Glutamatergic neuron (in vitro differentiated cells): ENCODE results near the gene RAD51B. TPM values are rescaled to one million over a fixed set of nuclear protein-coding genes. Genes with fewer than 3 reads are reported as not detected.

Experiments used
- DNase-seq: peaks from one replicate; pipeline ENCODE4 v3.0.0; 2022
- H3K27ac Mint-ChIP-seq: one replicate; pipeline ENCODE4 v1.8.0; 2020; ENCODE audit warnings: mild to moderate bottlenecking, mixed read lengths, inconsistent platforms; ENCODE audit not compliant: unreplicated experiment
- H3K27me3 Mint-ChIP-seq: one replicate; pipeline ENCODE4 v1.8.0; 2020; ENCODE audit warnings: mild to moderate bottlenecking, moderate library complexity, mixed read lengths, inconsistent platforms; ENCODE audit not compliant: unreplicated experiment
- H3K36me3 Mint-ChIP-seq: one replicate; pipeline ENCODE4 v1.8.0; 2020; ENCODE audit warnings: mild to moderate bottlenecking, mixed read lengths, inconsistent platforms; ENCODE audit not compliant: unreplicated experiment
- H3K4me1 Mint-ChIP-seq: one replicate; pipeline ENCODE4 v1.8.0; 2020; ENCODE audit warnings: mild to moderate bottlenecking, low read depth, mixed read lengths, inconsistent platforms; ENCODE audit not compliant: unreplicated experiment
- H3K4me3 Mint-ChIP-seq: one replicate; pipeline ENCODE4 v1.8.0; 2020; ENCODE audit warnings: mild to moderate bottlenecking, mixed read lengths, inconsistent platforms; ENCODE audit not compliant: unreplicated experiment
- H3K9me3 Mint-ChIP-seq: one replicate; pipeline ENCODE4 v1.8.0; 2020; ENCODE audit warnings: mild to moderate bottlenecking, moderate library complexity, mixed read lengths, inconsistent platforms; ENCODE audit not compliant: unreplicated experiment
- total RNA-seq: library from RNA; stranded (reverse); fragmentation: NEBNext Ultra II Directional; extraction: Animal tissue kit (Norgen Biotek cat#: 25700); gene quantifications from one replicate; pipeline ENCODE4 v1.2.1, GENCODE V29; 2021; ENCODE audit not compliant: unreplicated experiment
- TF ChIP-seq, protein P1 (sequence below): fragments of 200-600 bp; sonication (generic); IDR thresholded peaks from one replicate; pipeline ENCODE4 v1.5.0; 2021; ENCODE audit not compliant: partially characterized antibody, unreplicated experiment

RAD51B gene
- total RNA-seq, 1 donor from 2014 or later, result 9.7 TPM

- H3K27ac Mint-ChIP-seq, result no peak overlapping the region
- no peaks in the 10 kb centered on the region for H3K36me3 Mint-ChIP-seq
- DNase-seq, result no peak
- peaks cover 3% of the 10 kb centered on the region for H3K27me3 Mint-ChIP-seq
- H3K9me3 Mint-ChIP-seq, result peaks cover 6% of the 10 kb centered on the region
- H3K4me1 Mint-ChIP-seq, result peaks cover 20% of the 10 kb centered on the region
- H3K4me3 Mint-ChIP-seq, result no peak overlapping the region
- TF ChIP-seq, protein P1, sequence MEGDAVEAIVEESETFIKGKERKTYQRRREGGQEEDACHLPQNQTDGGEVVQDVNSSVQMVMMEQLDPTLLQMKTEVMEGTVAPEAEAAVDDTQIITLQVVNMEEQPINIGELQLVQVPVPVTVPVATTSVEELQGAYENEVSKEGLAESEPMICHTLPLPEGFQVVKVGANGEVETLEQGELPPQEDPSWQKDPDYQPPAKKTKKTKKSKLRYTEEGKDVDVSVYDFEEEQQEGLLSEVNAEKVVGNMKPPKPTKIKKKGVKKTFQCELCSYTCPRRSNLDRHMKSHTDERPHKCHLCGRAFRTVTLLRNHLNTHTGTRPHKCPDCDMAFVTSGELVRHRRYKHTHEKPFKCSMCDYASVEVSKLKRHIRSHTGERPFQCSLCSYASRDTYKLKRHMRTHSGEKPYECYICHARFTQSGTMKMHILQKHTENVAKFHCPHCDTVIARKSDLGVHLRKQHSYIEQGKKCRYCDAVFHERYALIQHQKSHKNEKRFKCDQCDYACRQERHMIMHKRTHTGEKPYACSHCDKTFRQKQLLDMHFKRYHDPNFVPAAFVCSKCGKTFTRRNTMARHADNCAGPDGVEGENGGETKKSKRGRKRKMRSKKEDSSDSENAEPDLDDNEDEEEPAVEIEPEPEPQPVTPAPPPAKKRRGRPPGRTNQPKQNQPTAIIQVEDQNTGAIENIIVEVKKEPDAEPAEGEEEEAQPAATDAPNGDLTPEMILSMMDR, result no peak
Observed at GRCh38 chr14:68367536-68367935, 548.0 kb downstream of the RAD51B start.

- TF ChIP-seq, protein P1, result no peak
- peaks cover 3% of the 10 kb centered on the region for H3K27me3 Mint-ChIP-seq
- no peak for DNase-seq
- H3K27ac Mint-ChIP-seq, result no peak overlapping the region
- no peak overlapping the region for H3K4me3 Mint-ChIP-seq
- peaks cover 16% of the 10 kb centered on the region for H3K4me1 Mint-ChIP-seq
- peaks cover 6% of the 10 kb centered on the region for H3K9me3 Mint-ChIP-seq
- no peaks in the 10 kb centered on the region for H3K36me3 Mint-ChIP-seq
Observed at GRCh38 chr14:68368850-68369249, 549.3 kb downstream of the RAD51B start.

DNA sequence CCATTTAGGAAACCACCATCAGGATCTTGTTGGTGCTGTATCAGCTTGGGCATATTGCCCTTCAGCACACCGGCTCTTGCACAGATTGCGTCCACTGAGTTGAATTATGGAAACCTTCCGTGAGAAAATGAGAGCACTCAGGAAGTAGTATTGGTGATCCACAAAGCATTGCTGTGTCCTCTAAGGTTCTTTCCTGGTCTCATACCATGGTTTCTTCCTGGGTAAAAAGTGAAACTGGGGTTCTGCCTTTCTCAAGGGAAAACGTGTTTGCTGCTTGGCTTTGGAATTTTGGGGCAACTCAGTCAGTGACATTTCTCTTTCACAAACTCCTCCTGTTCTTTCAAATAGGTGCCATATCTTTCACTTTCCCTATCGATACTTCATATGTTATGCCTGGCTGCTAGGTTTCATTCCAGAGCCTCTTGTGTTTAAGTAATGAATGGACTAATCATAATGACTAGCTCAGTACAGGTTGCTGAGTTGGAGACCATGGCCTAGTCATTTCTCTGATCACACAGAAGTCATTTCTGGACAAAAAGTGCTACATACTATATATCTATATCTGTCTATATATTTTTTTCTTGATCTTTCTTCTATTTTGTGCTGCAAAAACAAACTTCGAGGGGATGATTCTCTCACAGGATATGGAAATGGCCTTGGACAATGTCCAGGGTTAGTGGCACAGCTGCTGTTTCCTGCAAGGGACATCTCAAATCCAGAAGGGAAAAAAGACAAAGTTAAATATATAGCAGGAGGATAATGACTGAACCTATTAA is 549.9 kb downstream of the RAD51B start:
- Mint-ChIP-seq H3K27me3 (peaks cover 2% of the 10 kb centered on the region), H3K27ac (no peak overlapping the region), H3K9me3 (peaks cover 5% of the 10 kb centered on the region), H3K4me1 (peaks cover 13% of the 10 kb centered on the region), H3K4me3 (no peak overlapping the region), H3K36me3 (no peaks in the 10 kb centered on the region)
- no peak for DNase-seq
- TF ChIP-seq, protein P1, result no peak

GRCh38 chr14:68370057-68370360 is 550.4 kb downstream of the RAD51B start:
- H3K27me3 Mint-ChIP-seq, result no peaks in the 10 kb centered on the region
- no peak overlapping the region for H3K4me3 Mint-ChIP-seq
- TF ChIP-seq, protein P1, result no peak
- H3K4me1 Mint-ChIP-seq, result peaks cover 8% of the 10 kb centered on the region
- H3K9me3 Mint-ChIP-seq, result peaks cover 2% of the 10 kb centered on the region
- no peaks in the 10 kb centered on the region for H3K36me3 Mint-ChIP-seq
- H3K27ac Mint-ChIP-seq, result no peak overlapping the region
- no peak for DNase-seq

DNA sequence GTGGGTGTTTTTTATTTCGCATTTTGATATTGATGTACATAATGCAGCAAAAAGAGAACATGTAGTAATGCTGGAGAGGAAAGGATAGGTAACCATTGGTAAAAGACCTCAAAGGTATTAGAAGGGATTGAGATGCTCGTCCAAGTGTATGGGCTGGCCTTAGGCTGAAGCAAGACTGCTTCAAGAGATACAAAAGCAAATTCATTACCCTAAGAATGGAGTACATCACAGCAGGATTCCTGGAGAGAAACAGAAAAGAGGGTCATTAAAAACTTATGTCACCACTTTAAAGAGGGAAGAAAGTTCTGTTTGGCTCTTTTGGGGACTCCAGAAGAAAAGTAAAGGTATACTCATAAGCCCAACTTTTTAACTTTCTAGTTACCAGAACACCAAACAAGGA is 552.8 kb downstream of the RAD51B start:
- TF ChIP-seq, protein P1, result no peak
- H3K4me1 Mint-ChIP-seq, result peaks cover 7% of the 10 kb centered on the region
- H3K9me3 Mint-ChIP-seq, result peaks cover 2% of the 10 kb centered on the region
- no peaks in the 10 kb centered on the region for H3K36me3 Mint-ChIP-seq
- no peak for DNase-seq
- H3K27ac Mint-ChIP-seq, result no peak overlapping the region
- no peak overlapping the region for H3K4me3 Mint-ChIP-seq
- no peaks in the 10 kb centered on the region for H3K27me3 Mint-ChIP-seq
